OCI-LY3 (cell line): ENCODE measurements around the gene CCND3.

Experiments used
- CTCF ChIP-seq: fragments of 200-600, 300-600 bp; sonication (generic); IDR thresholded peaks from 2 replicates; pipeline ENCODE4 v1.5.1; 2014; ENCODE audit warnings: antibody characterized with exemption, low read length, low read depth
- EZH2phosphoT487 ChIP-seq: fragments of 200-600 bp; shearing (Covaris generic); IDR thresholded peaks from 2 replicates; pipeline ENCODE4 v1.6.1; 2018; ENCODE audit warnings: antibody characterized with exemption, mixed run types, low read depth

DNA sequence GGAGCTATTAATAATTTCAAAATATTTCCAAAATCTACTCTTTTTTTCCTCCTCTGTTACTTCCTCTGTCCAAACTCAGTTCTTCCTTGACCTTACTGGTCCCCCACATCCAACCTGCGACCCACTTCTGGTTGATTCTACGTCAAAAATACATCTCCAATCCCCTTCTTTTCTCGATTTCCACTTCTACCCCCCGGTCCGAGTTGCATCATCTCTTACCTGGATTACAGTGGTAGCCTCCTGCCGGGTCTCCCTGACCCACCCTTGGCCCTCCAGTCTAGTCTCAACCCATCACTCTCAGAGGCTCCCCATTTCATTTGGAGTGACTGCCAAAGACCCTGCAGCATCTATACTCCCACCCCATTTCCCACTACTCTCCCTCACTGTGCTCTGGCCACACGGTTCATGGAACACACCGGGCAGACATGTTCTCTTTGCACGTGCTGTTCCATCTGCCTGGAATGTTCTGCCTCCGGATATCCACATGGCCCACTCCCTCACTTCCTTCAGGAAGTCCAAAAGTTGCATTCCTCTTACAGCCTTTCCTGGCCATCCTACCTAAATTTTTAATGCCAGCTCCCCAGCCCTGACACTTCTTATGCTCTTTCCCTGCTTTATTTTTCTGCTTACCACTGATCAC, 6.1 kb upstream of the CCND3 start:
- TF ChIP-seq CTCF (no peak), EZH2phosphoT487 (no peak)
